Measurements from ENCODE around the gene KRT36.

DNA sequence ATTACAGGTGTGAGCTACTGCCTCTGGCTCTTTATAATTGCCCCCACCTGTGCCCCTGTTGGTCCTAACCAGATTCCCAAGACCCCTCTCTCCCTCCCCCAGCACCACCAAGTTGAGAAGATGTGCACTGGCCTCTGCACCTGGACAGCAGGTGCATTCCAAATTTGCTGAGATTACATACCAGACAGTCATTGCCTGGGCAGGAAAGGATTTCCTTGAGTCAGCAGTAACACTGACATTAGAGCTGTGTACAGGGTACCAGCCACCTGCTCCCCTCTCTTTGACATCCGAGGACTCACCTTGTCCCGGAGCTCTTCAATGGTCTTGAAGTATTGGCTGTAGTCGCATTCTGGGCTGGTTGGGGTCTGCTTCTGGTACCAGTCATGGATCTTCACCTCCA, 28.3 kb upstream of the KRT36 start:
- TF ChIP-seq, protein P1, sequence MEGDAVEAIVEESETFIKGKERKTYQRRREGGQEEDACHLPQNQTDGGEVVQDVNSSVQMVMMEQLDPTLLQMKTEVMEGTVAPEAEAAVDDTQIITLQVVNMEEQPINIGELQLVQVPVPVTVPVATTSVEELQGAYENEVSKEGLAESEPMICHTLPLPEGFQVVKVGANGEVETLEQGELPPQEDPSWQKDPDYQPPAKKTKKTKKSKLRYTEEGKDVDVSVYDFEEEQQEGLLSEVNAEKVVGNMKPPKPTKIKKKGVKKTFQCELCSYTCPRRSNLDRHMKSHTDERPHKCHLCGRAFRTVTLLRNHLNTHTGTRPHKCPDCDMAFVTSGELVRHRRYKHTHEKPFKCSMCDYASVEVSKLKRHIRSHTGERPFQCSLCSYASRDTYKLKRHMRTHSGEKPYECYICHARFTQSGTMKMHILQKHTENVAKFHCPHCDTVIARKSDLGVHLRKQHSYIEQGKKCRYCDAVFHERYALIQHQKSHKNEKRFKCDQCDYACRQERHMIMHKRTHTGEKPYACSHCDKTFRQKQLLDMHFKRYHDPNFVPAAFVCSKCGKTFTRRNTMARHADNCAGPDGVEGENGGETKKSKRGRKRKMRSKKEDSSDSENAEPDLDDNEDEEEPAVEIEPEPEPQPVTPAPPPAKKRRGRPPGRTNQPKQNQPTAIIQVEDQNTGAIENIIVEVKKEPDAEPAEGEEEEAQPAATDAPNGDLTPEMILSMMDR (IDR thresholded peaks at IDR 0.05), result no peak
- no peak for TF ChIP-seq ZFX (IDR thresholded peaks at IDR 0.05; ENCODE audit: borderline replicate concordance)
